ES-I3 (cell line): ENCODE data around the gene GAL3ST3.

Experiments used
- H3K36me3 ChIP-seq: 2 replicates; pipeline ENCODE4 v1.6.1; 2013; ENCODE audit warnings: mild to moderate bottlenecking, low read length, control low read depth, moderate library complexity; ENCODE audit not compliant: insufficient read depth
- H3K4me1 ChIP-seq: 2 replicates; pipeline ENCODE4 v1.6.1; 2013; ENCODE audit warnings: mild to moderate bottlenecking, control low read depth, low read length; ENCODE audit not compliant: insufficient read depth
- H3K9ac ChIP-seq: 2 replicates; pipeline ENCODE4 v1.6.1; 2013; ENCODE audit warnings: low read depth, mild to moderate bottlenecking, low read length, moderate library complexity
- H3K9me3 ChIP-seq: 2 replicates; pipeline ENCODE4 v1.6.1; 2013; ENCODE audit warnings: mild to moderate bottlenecking, low read length, moderate library complexity; ENCODE audit not compliant: control insufficient read depth, insufficient read depth

The GAL3ST3 gene

GRCh38 chr11:66075273-66075672 lies 26.3 kb upstream of the GAL3ST3 start:
- no peaks in the 10 kb centered on the region for H3K9me3 ChIP-seq
- no peak overlapping the region for H3K9ac ChIP-seq
- H3K36me3 ChIP-seq: no peaks in the 10 kb centered on the region
- H3K4me1 ChIP-seq: no peaks in the 10 kb centered on the region

GRCh38 chr11:66073669-66074068 lies 24.7 kb upstream of the GAL3ST3 start:
- no peak overlapping the region for H3K9ac ChIP-seq
- H3K9me3 ChIP-seq: no peaks in the 10 kb centered on the region
- H3K4me1 ChIP-seq: peaks cover 5% of the 10 kb centered on the region; the same call in 1 of the 2 replicates
- no peaks in the 10 kb centered on the region for H3K36me3 ChIP-seq

- peaks cover 5% of the 10 kb centered on the region; the same call in 1 of the 2 replicates for H3K4me1 ChIP-seq
- no peaks in the 10 kb centered on the region for H3K9me3 ChIP-seq
- H3K36me3 ChIP-seq: no peaks in the 10 kb centered on the region; the same call in 1 of the 2 replicates
- no peak overlapping the region for H3K9ac ChIP-seq
Measured at GRCh38 chr11:66072518-66072917, 23.6 kb upstream of the GAL3ST3 start.

GRCh38 chr11:66072081-66072480 lies 23.1 kb upstream of the GAL3ST3 start:
- H3K4me1 ChIP-seq: peaks cover 5% of the 10 kb centered on the region; the same call in 1 of the 2 replicates
- H3K36me3 ChIP-seq: peaks cover under 1% of the 10 kb centered on the region; the same call in 1 of the 2 replicates
- no peak overlapping the region for H3K9ac ChIP-seq
- no peaks in the 10 kb centered on the region for H3K9me3 ChIP-seq

- peak overlapping the region; percentile 66 for H3K9ac ChIP-seq
- no peaks in the 10 kb centered on the region for H3K9me3 ChIP-seq
- peaks cover 8% of the 10 kb centered on the region for H3K36me3 ChIP-seq
- H3K4me1 ChIP-seq: peaks cover 5% of the 10 kb centered on the region; the same call in 1 of the 2 replicates
Measured at GRCh38 chr11:66071381-66071801, 22.4 kb upstream of the GAL3ST3 start.

GRCh38 chr11:66070604-66071380 lies 21.8 kb upstream of the GAL3ST3 start:
- H3K9me3 ChIP-seq: no peaks in the 10 kb centered on the region
- peak overlapping the region; percentile 66 for H3K9ac ChIP-seq
- H3K4me1 ChIP-seq: peaks cover 5% of the 10 kb centered on the region; the same call in 1 of the 2 replicates
- H3K36me3 ChIP-seq: peaks cover 9% of the 10 kb centered on the region

- peaks cover 5% of the 10 kb centered on the region; the same call in 1 of the 2 replicates for H3K4me1 ChIP-seq
- peaks cover 10% of the 10 kb centered on the region for H3K36me3 ChIP-seq
- H3K9ac ChIP-seq: peak within 1 kb of the TSS; percentile 66
- no peaks in the 10 kb centered on the region for H3K9me3 ChIP-seq
Measured at GRCh38 chr11:66069715-66070603, 21.0 kb upstream of the GAL3ST3 start, which contains the start of gene PACS1. PACS1 (plus strand) TSS chr11:66070272; CDS start chr11:66070487, 215 bp downstream.

GRCh38 chr11:66068923-66069714 lies 20.2 kb upstream of the GAL3ST3 start:
- H3K9me3 ChIP-seq: no peaks in the 10 kb centered on the region
- peak overlapping the region; percentile 66 for H3K9ac ChIP-seq
- peaks cover 5% of the 10 kb centered on the region; the same call in 1 of the 2 replicates for H3K4me1 ChIP-seq
- H3K36me3 ChIP-seq: peaks cover 16% of the 10 kb centered on the region

GRCh38 chr11:66068154-66068821 lies 19.3 kb upstream of the GAL3ST3 start:
- Histone ChIP-seq H3K9ac (no peak overlapping the region), H3K36me3 (peaks cover 22% of the 10 kb centered on the region), H3K9me3 (no peaks in the 10 kb centered on the region), H3K4me1 (peaks cover 5% of the 10 kb centered on the region; the same call in 1 of the 2 replicates)

GRCh38 chr11:66067640-66068039 lies 18.7 kb upstream of the GAL3ST3 start:
- Histone ChIP-seq H3K9me3 (no peaks in the 10 kb centered on the region; the same call in 1 of the 2 replicates), H3K9ac (no peak overlapping the region), H3K36me3 (peaks cover 29% of the 10 kb centered on the region), H3K4me1 (peaks cover 5% of the 10 kb centered on the region; the same call in 1 of the 2 replicates)

GRCh38 chr11:66066751-66067150 lies 17.8 kb upstream of the GAL3ST3 start:
- Histone ChIP-seq H3K4me1 (peaks cover 5% of the 10 kb centered on the region; the same call in 1 of the 2 replicates), H3K9me3 (no peaks in the 10 kb centered on the region; the same call in 1 of the 2 replicates), H3K9ac (no peak overlapping the region), H3K36me3 (peaks cover 30% of the 10 kb centered on the region)

- H3K9ac ChIP-seq: no peak overlapping the region
- peaks cover 5% of the 10 kb centered on the region; the same call in 1 of the 2 replicates for H3K4me1 ChIP-seq
- H3K36me3 ChIP-seq: peaks cover 51% of the 10 kb centered on the region
- H3K9me3 ChIP-seq: no peaks in the 10 kb centered on the region; the same call in 1 of the 2 replicates
Measured at GRCh38 chr11:66064571-66064970, 15.6 kb upstream of the GAL3ST3 start.

- H3K4me1 ChIP-seq: no peaks in the 10 kb centered on the region; the same call in 1 of the 2 replicates
- H3K9me3 ChIP-seq: no peaks in the 10 kb centered on the region; the same call in 1 of the 2 replicates
- peaks cover 58% of the 10 kb centered on the region for H3K36me3 ChIP-seq
- H3K9ac ChIP-seq: no peak overlapping the region
Measured at GRCh38 chr11:66063900-66064299, 14.9 kb upstream of the GAL3ST3 start.
